HG03097 (cell line): Measurements from ENCODE around the gene ERICH6B.
"Not testable (repeated sequence)": the region's sequence is repeated elsewhere in the genome, so short reads cannot be mapped to it uniquely, and the experiment has no call there.

Source experiments
- ATAC-seq: cut with Tn5 transposase; IDR thresholded peaks from one replicate; pipeline ENCODE4 v1.9.1; 2021; ENCODE audit not compliant: unreplicated experiment, low FRiP score

ERICH6B gene

GRCh38 chr13:45615501-45616101, at the start of gene ERICH6B:
Gene ERICH6B, minus strand, starts transcription at chr13:45615739. Its CDS starts 18,734 bp downstream, at chr13:45597005.
- ATAC-seq: no peak

GRCh38 chr13:45662903-45663302, 47.4 kb upstream of the ERICH6B start:
- not testable (repeated sequence) for ATAC-seq

- no peak for ATAC-seq
Measured at GRCh38 chr13:45662162-45662561, 46.6 kb upstream of the ERICH6B start.

GRCh38 chr13:45660458-45660857, 44.9 kb upstream of the ERICH6B start:
- ATAC-seq: not testable (repeated sequence)

GRCh38 chr13:45659536-45659935, 44.0 kb upstream of the ERICH6B start:
- ATAC-seq: no peak

GRCh38 chr13:45658586-45659235, 43.2 kb upstream of the ERICH6B start:
- no peak for ATAC-seq

GRCh38 chr13:45654633-45655349, 39.3 kb upstream of the ERICH6B start:
- ATAC-seq: no peak

GRCh38 chr13:45645263-45645662, 29.7 kb upstream of the ERICH6B start:
- not testable (repeated sequence) for ATAC-seq

- not testable (repeated sequence) for ATAC-seq
Measured at GRCh38 chr13:45642159-45642558, 26.6 kb upstream of the ERICH6B start.

GRCh38 chr13:45635291-45635690, 19.8 kb upstream of the ERICH6B start:
- not testable (repeated sequence) for ATAC-seq

- no peak for ATAC-seq
Measured at GRCh38 chr13:45630791-45631190, 15.3 kb upstream of the ERICH6B start.

GRCh38 chr13:45629940-45630339, 14.4 kb upstream of the ERICH6B start:
- no peak for ATAC-seq

- no peak for ATAC-seq
Measured at GRCh38 chr13:45628094-45628493, 12.6 kb upstream of the ERICH6B start.

- no peak for ATAC-seq
Measured at GRCh38 chr13:45627656-45628055, 12.1 kb upstream of the ERICH6B start.

GRCh38 chr13:45626731-45627374, 11.3 kb upstream of the ERICH6B start:
- ATAC-seq: no peak

GRCh38 chr13:45623516-45624090, 8.1 kb upstream of the ERICH6B start:
- no peak for ATAC-seq

- no peak for ATAC-seq
Measured at GRCh38 chr13:45621950-45622349, 6.4 kb upstream of the ERICH6B start.

- no peak for ATAC-seq
Measured at GRCh38 chr13:45607931-45608330, 7.6 kb downstream of the ERICH6B start.

- ATAC-seq: no peak
Measured at GRCh38 chr13:45604892-45605291, 10.6 kb downstream of the ERICH6B start.

- ATAC-seq: no peak
Measured at GRCh38 chr13:45603338-45603737, 12.2 kb downstream of the ERICH6B start.
